ENCODE measurements around the gene STXBP1. TPM values are rescaled to one million over a fixed set of nuclear protein-coding genes. Genes with fewer than 3 reads are reported as not detected.
A peak's percentile ranks its signal among the peaks of the same experiment; 100 is the strongest.

The STXBP1 gene
- total RNA-seq, 1 experiment from 2014 or later = 40.6 TPM

DNA sequence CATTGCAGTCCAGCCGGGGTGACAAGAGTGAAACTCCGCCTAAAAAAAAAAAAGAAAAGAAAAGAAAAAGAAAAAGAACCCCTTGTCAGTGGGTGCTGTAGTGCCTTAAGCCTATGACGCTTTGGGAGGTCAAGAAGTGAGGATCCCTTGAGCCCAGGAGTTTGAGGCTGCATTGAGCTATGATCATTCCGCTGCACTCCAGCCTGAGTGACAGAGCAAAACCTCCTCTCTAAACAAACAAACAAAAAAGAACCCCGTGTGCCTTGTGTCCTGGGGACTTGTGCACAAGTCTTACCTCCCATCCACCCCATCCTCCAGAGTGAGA is 33.5 kb upstream of the STXBP1 start:
- no peak for DNase-seq (ENCODE audit: low read depth, low spot score)
- ChIA-PET CTCF (interaction anchor here (0.6 to 1.9 kb wide), 11 partner anchors 8 to 419 kb away, joined by 3 to 13 read pairs (median 4); partner anchors contain the start of gene TOR2A), RAD21 (ENCODE audit: low non-redundant PET in 1 of 2, low total read pairs in 2 of 2, uncharacterized antibody in 2 of 2, unreplicated experiment in 2 of 2) (interaction anchor here (0.6 to 1.3 kb wide), 6 partner anchors 17 to 500 kb away, joined by 3 to 6 read pairs (median 3); no protein-coding TSS in a partner anchor), POLR2A (interaction anchor here (0.7 to 3.1 kb wide), 12 partner anchors 10 to 156 kb away, joined by 3 to 14 read pairs (median 4); a partner anchor contains a TSS)
- TSS peak; percentile 95 for BruUV-seq (replicated peaks)
- TF ChIP-seq ZNF274 (IDR thresholded peaks at IDR 0.05; ENCODE audit: low read depth, low read length) (no peak), EGR1 (IDR thresholded peaks at IDR 0.05; ENCODE audit: low read depth) (no peak), JUND (IDR thresholded peaks at IDR 0.05) (no peak), ATF3 (IDR thresholded peaks at IDR 0.05) (no peak), FOSL1 (IDR thresholded peaks at IDR 0.05; ENCODE audit: low read depth) (no peak), SRF (IDR thresholded peaks at IDR 0.05; ENCODE audit: low read depth) (no peak), YY1 (IDR thresholded peaks at IDR 0.05; ENCODE audit: extremely low read depth, insufficient replicate concordance, low read depth, low read length) (no peak), ELF1 (IDR thresholded peaks at IDR 0.05; ENCODE audit: borderline replicate concordance, low read depth) (no peak), SIN3A (IDR thresholded peaks at IDR 0.05; ENCODE audit: low read depth) (no peak), EZH2phosphoT487 (IDR thresholded peaks at IDR 0.05; ENCODE audit: borderline replicate concordance) (no peak), POLR2AphosphoS5 (IDR thresholded peaks at IDR 0.05; ENCODE audit: low read depth, low read length) (no peak), POLR2A (IDR thresholded peaks at IDR 0.05; ENCODE audit: borderline replicate concordance, extremely low read depth, insufficient read depth, insufficient read length) (no peak), RAD21 (IDR thresholded peaks at IDR 0.05; ENCODE audit: low read depth) (no peak), MAX (IDR thresholded peaks at IDR 0.05) (no peak), REST (IDR thresholded peaks at IDR 0.05; ENCODE audit: low read depth) (no peak), TCF7L2 (IDR thresholded peaks at IDR 0.05; ENCODE audit: borderline replicate concordance, extremely low read depth, insufficient read depth, insufficient read length) (no peak), CEBPB (IDR thresholded peaks at IDR 0.05; ENCODE audit: low read depth) (no peak)
- TF ChIP-seq, protein P1, sequence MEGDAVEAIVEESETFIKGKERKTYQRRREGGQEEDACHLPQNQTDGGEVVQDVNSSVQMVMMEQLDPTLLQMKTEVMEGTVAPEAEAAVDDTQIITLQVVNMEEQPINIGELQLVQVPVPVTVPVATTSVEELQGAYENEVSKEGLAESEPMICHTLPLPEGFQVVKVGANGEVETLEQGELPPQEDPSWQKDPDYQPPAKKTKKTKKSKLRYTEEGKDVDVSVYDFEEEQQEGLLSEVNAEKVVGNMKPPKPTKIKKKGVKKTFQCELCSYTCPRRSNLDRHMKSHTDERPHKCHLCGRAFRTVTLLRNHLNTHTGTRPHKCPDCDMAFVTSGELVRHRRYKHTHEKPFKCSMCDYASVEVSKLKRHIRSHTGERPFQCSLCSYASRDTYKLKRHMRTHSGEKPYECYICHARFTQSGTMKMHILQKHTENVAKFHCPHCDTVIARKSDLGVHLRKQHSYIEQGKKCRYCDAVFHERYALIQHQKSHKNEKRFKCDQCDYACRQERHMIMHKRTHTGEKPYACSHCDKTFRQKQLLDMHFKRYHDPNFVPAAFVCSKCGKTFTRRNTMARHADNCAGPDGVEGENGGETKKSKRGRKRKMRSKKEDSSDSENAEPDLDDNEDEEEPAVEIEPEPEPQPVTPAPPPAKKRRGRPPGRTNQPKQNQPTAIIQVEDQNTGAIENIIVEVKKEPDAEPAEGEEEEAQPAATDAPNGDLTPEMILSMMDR (IDR thresholded peaks at IDR 0.05 in 2 of 3, conservative IDR thresholded peaks at IDR 0.05 in 1 of 3; ENCODE audit: borderline replicate concordance in 1 of 3, insufficient read depth in 1 of 3, low read depth in 2 of 3, low read length in 2 of 3) = no peak
- TF ChIP-seq, protein P2, sequence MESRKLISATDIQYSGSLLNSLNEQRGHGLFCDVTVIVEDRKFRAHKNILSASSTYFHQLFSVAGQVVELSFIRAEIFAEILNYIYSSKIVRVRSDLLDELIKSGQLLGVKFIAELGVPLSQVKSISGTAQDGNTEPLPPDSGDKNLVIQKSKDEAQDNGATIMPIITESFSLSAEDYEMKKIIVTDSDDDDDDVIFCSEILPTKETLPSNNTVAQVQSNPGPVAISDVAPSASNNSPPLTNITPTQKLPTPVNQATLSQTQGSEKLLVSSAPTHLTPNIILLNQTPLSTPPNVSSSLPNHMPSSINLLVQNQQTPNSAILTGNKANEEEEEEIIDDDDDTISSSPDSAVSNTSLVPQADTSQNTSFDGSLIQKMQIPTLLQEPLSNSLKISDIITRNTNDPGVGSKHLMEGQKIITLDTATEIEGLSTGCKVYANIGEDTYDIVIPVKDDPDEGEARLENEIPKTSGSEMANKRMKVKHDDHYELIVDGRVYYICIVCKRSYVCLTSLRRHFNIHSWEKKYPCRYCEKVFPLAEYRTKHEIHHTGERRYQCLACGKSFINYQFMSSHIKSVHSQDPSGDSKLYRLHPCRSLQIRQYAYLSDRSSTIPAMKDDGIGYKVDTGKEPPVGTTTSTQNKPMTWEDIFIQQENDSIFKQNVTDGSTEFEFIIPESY (IDR thresholded peaks at IDR 0.05; ENCODE audit: extremely low read depth, insufficient replicate concordance, low read length) = no peak
- peak overlapping the region; percentile 65 for H3K9ac ChIP-seq (ENCODE audit: low read length)
- H4K20me1 ChIP-seq (ENCODE audit: insufficient read depth) = no peaks in the 10 kb centered on the region
- H3K4me1 ChIP-seq (ENCODE audit: control insufficient read depth in 1 of 2, insufficient read depth in 2 of 2, low read length in 2 of 2) = peaks cover 51 to 71% of the 10 kb centered on the region in 2 experiments
- no peak overlapping the region for H2AFZ ChIP-seq (ENCODE audit: low read depth, low read length, poor library complexity, severe bottlenecking)
- H3K79me2 ChIP-seq (ENCODE audit: insufficient read depth, low read length) = no peaks in the 10 kb centered on the region
- ATAC-seq = peak; percentile 21; the same call in 1 of the 2 replicates
- H3K27ac ChIP-seq (ENCODE audit: low read depth, low read length) = peak overlapping the region; percentile 82
- peak overlapping the region; percentile 77 for H3K4me2 ChIP-seq (ENCODE audit: low read length)
- no peaks in the 10 kb centered on the region for H3K27me3 ChIP-seq (ENCODE audit: insufficient read depth, low read length)
- H3K9me3 ChIP-seq (ENCODE audit: control insufficient read depth in 1 of 2, insufficient read depth in 1 of 2, low read depth in 1 of 2, low read length in 2 of 2) = 0 out of 4 replicates have a peak, but pooled peaks cover 0 to 2% of the 10 kb centered on the region in 2 experiments
- intact Hi-C loops (cut with micrococcal nuclease) = no loop called here
- no peaks in the 10 kb centered on the region for H3K36me3 ChIP-seq (ENCODE audit: control insufficient read depth in 1 of 2, insufficient read depth in 2 of 2, low read length in 2 of 2)
- H3K9me2 ChIP-seq (ENCODE audit: insufficient read depth) = no peaks in the 10 kb centered on the region
- peak overlapping the region; percentile 34 to 54 for H3K4me3 ChIP-seq (replicated peaks in 1 of 2; ENCODE audit: low read depth in 1 of 2, low read length in 2 of 2)
